NB4 (cell line): Measurements from ENCODE around the gene USP11.

Source experiments
- DNase-seq: peaks from one replicate; pipeline ENCODE4 v3.0.0; 2010; ENCODE audit warnings: low read depth
- H3K4me3 ChIP-seq: one replicate; pipeline ENCODE4 v1.5.1; 2011; ENCODE audit warnings: mild to moderate bottlenecking, low read depth, low read length, moderate library complexity
- MYC ChIP-seq: IDR thresholded peaks from 2 replicates; pipeline ENCODE4 v1.6.1; 2011; ENCODE audit warnings: low read depth, low read length
- POLR2A ChIP-seq: IDR thresholded peaks from 2 replicates; pipeline ENCODE4 v1.6.1; 2011; ENCODE audit warnings: mild to moderate bottlenecking; ENCODE audit not compliant: insufficient read length; ENCODE audit errors: extremely low read depth
- TF ChIP-seq, protein P1 (sequence below): IDR thresholded peaks from one replicate; pipeline ENCODE4 v1.5.1; 2012; ENCODE audit warnings: low read depth, low read length
- TF ChIP-seq, protein P2 (sequence below): IDR thresholded peaks from 2 replicates; pipeline ENCODE4 v1.6.1; 2011; ENCODE audit warnings: low read depth, low read length

Gene USP11

DNA sequence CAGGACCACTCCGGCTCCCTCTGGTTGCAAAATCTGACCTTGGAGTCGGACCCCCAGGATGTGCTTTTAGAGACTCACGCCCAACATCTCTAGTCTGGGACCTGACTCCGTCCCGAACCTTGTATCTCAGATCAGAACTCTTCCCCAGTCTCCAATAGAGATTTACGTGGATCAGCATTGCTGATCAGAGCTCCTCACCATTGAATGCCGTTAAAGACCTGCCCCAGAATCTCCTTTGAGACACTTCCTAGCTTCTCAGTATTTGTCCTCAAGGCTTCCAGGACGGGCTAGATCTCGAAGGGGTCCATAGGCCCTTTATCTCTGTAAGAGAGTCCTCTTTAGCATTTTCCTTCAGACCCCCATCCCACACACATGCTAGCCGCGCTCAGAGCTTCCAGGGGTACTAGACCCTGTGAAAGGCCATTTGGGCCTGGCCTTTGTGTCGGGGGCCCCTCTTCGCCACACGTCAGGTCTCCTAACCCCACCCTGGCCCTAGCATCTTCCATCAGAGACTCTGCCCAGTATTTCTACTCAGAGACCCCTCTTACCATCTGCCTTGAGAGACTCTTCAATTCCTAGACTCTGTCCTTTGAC lies 38.5 kb upstream of the USP11 start:
- TF ChIP-seq, protein P1, sequence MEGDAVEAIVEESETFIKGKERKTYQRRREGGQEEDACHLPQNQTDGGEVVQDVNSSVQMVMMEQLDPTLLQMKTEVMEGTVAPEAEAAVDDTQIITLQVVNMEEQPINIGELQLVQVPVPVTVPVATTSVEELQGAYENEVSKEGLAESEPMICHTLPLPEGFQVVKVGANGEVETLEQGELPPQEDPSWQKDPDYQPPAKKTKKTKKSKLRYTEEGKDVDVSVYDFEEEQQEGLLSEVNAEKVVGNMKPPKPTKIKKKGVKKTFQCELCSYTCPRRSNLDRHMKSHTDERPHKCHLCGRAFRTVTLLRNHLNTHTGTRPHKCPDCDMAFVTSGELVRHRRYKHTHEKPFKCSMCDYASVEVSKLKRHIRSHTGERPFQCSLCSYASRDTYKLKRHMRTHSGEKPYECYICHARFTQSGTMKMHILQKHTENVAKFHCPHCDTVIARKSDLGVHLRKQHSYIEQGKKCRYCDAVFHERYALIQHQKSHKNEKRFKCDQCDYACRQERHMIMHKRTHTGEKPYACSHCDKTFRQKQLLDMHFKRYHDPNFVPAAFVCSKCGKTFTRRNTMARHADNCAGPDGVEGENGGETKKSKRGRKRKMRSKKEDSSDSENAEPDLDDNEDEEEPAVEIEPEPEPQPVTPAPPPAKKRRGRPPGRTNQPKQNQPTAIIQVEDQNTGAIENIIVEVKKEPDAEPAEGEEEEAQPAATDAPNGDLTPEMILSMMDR, result no peak
- TF ChIP-seq, protein P2, sequence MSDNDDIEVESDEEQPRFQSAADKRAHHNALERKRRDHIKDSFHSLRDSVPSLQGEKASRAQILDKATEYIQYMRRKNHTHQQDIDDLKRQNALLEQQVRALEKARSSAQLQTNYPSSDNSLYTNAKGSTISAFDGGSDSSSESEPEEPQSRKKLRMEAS, result no peak
- no peak for TF ChIP-seq POLR2A
- TF ChIP-seq MYC, result no peak
- DNase-seq, result no peak

DNA sequence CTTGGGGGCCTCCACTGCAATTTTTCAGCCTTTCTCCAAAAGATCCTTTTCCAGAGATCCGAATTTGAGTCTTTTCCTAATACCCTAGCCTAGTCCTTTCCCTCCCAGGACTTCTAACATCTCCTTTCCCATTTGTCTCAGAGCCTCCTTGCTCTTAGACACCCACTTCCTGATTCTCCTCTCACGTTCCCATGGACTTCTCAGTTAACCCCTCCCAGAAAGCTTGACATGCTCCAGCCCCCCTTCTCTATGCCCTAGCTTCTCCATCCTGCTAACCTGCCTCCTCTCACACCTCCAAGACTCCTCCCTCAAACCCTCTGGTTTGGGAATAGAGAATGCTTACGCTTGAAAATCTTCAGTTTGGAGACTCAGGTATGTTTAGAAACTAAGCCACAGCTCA lies 36.7 kb upstream of the USP11 start:
- peak overlapping the region; percentile 27 for H3K4me3 ChIP-seq
- DNase-seq, result no peak
- TF ChIP-seq, protein P1, result no peak
- TF ChIP-seq, protein P2, result no peak
- TF ChIP-seq MYC (no peak), POLR2A (no peak)

More for the DNA sequence above, 38.5 kb upstream of the USP11 start:
- H3K4me3 ChIP-seq, result peak overlapping the region; percentile 86

GRCh38 chrX:47197526-47197925 lies 35.3 kb upstream of the USP11 start:
- no peak for DNase-seq
- H3K4me3 ChIP-seq, result no peak overlapping the region
- TF ChIP-seq, protein P2, result no peak
- TF ChIP-seq, protein P1, result no peak
- TF ChIP-seq MYC, result no peak
- TF ChIP-seq POLR2A, result no peak

GRCh38 chrX:47198026-47198686 lies 34.7 kb upstream of the USP11 start:
- TF ChIP-seq MYC, result no peak
- TF ChIP-seq, protein P2, result no peak
- no peak for TF ChIP-seq POLR2A
- TF ChIP-seq, protein P1, result no peak
- H3K4me3 ChIP-seq, result no peak overlapping the region
- no peak for DNase-seq

- H3K4me3 ChIP-seq, result no peak overlapping the region
- no peak for DNase-seq
- TF ChIP-seq, protein P1, result no peak
- TF ChIP-seq, protein P2, result no peak
- TF ChIP-seq POLR2A (no peak), MYC (no peak)
Observed at GRCh38 chrX:47198687-47199080, 34.1 kb upstream of the USP11 start.
